GM12874 (cell line): ENCODE measurements around the gene SPIRE2.

ENCODE experiments used
- TF ChIP-seq, protein P1 (sequence below): IDR thresholded peaks from 2 replicates; pipeline ENCODE4 v1.5.1; 2011; ENCODE audit warnings: low read depth, mild to moderate bottlenecking, control low read depth, low read length, moderate library complexity; ENCODE audit not compliant: insufficient read depth

Gene SPIRE2

DNA sequence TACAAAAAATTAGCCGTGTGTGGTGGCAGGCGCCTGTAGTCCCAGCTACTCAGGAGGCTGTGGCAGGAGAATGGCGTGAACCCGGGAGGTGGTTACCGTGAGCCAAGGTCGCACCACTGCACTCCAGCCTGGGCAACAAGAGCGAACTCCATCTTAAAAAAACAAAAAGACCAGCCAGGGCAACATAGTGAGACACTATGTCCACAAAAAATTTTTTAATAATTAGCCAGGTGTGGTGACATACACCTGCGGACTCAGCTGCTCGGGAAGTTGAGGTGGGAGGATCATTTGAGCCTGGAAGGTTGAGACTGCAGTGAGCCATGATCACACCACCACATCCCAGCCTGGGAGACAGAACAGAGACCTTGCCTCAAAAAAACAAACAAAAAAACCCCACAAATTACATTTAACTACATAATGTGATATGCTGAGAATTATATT, 40.9 kb upstream of the SPIRE2 start:
- TF ChIP-seq, protein P1, sequence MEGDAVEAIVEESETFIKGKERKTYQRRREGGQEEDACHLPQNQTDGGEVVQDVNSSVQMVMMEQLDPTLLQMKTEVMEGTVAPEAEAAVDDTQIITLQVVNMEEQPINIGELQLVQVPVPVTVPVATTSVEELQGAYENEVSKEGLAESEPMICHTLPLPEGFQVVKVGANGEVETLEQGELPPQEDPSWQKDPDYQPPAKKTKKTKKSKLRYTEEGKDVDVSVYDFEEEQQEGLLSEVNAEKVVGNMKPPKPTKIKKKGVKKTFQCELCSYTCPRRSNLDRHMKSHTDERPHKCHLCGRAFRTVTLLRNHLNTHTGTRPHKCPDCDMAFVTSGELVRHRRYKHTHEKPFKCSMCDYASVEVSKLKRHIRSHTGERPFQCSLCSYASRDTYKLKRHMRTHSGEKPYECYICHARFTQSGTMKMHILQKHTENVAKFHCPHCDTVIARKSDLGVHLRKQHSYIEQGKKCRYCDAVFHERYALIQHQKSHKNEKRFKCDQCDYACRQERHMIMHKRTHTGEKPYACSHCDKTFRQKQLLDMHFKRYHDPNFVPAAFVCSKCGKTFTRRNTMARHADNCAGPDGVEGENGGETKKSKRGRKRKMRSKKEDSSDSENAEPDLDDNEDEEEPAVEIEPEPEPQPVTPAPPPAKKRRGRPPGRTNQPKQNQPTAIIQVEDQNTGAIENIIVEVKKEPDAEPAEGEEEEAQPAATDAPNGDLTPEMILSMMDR: no peak

DNA sequence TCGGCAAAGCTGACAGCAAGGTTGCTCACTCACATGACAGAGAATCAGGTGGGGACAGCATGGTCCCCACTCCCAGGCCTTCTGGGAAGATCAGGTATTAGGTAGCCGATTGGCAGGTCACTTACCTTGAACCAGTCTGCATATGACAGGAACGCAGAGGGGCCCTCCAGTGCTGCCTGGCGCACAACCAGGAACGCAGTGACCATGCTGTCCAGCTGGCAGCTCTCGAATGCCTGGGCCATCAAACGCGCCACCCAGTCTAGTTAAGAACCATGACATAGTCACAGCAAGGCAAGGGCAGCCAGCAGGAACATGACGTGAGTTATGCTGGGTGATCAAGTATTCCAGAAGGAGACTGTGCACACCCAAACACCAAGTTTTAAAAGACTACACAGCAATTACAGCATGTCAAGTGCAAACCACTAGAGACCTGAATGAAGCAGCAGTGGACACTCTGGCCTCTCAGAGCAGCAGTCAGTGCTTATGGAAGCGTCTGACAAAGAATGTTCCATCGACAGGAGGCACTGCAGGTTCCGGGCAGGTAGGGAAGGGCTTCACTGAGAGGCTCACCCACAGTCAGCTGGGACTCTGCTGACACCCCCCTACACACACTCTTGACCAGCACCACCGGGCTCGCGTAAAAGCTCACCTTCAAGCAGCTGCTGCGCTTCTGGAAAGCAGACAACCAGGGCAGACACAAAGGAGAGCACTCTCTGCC, 36.8 kb upstream of the SPIRE2 start:
- TF ChIP-seq, protein P1: no peak

DNA sequence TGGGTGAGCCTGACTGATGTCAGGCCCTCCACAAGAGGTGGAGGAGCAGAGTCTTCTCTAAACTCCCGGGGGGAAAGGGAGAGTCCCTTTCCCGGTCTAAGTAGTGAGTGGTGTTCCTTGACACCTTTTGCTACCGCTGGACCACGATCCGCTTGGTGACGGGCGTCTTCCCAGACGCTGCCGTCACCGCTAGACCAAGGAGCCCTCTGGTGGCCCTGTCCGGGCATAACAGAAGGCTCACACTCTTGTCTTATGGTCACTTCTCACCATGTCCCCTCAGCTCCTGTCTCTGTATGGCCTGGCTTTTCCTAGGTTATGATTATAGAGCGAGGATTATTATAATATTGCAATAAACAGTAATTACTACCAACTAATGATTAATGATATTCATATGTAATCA, 35.2 kb upstream of the SPIRE2 start:
- TF ChIP-seq, protein P1: peak; percentile 36; the same call in 1 of the 2 replicates

DNA sequence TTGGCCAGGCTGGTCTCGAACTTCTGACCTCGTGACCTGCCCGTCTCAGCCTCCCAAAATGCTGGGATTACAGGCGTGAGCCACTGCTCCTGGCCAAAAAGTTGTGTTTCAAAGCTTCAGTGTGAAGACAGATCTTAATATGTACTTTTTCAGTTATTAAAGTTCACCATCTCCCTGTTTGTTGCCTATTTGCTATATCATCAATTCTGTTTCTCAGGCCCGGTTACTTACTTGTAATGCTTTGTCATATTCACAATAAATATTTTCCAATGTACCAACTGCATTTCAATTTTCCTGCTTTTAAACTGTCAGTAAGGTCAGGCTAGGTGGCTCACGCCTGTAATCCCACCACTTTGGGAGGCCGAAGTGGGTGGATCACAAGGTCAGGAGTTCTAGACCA, 34.3 kb upstream of the SPIRE2 start:
- TF ChIP-seq, protein P1: no peak

DNA sequence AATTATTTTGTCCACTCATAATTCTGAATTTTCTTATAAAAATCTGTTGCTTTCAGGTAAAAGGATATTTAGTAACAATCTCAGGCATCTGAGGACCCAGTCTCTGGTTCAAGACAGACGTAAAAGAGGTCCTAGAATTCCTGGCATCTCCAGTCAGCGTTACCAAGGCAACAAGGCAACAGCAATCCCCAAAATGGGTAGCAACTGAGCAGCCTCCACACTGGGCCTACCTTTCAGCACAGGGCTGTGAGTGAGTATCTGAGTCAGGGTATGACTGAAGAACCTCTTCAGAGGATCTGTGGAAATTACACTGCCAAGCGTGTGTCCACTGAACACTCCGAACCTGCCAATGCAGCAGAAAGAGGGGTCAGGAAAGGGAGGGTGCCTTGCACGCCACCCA, 32.6 kb upstream of the SPIRE2 start:
- TF ChIP-seq, protein P1: no peak

DNA sequence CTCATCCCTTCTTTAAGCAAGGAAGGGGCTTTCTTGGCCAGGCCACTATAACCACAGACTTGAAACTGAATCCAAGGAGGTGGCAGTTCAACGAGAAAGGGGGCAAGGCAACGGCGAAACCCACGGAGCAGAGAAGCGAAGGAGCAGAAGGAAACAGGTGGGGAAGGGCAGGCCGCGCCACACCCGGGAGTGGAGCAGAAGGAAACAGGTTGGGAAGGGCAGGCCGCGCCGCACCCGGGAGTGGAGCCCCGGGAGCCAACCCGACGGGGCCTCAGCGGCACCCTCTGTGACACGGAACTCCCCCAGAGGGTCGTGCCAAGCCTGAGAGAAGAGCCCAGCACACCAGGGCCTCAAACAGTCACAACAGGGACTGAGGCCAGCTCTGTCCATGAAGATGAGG, 32.2 kb upstream of the SPIRE2 start:
- TF ChIP-seq, protein P1: no peak

DNA sequence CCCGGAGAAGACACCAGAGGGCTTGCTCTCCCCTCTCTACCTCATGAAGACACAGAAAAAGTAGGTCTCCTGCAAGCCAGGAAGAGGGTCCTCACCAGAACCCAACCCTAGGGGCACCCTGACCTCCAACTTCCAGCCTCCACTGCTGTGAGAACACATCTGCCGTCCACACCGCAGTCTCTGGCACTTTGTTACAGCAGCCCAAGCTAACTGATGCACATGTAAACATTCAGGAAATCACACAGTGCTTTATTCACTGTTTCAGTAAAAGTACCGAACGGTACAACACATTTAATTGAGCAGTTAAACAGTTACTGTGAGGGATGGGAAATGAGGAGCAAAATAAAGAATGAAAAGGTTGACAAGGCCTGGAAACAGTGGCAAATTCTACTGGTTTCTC, 30.1 kb upstream of the SPIRE2 start:
- TF ChIP-seq, protein P1: no peak
